Tibial nerve (tissue), 4 donors: ENCODE measurements around the gene KIAA0753.

Source experiments
- EP300 ChIP-seq, 2 donors: sonication (generic); formaldehyde crosslinking; IDR thresholded peaks; one replicate each; pipeline ENCODE4 v1.6.1; 2017; ENCODE audit warnings: antibody characterized with exemption in 2 of 2, mild to moderate bottlenecking in 1 of 2
- POLR2A ChIP-seq, 2 donors: fragments of 450-650 bp; IDR thresholded peaks; one replicate each; pipeline ENCODE4 v1.6.1; 2017; ENCODE audit warnings: antibody characterized with exemption in 2 of 2, mild to moderate bottlenecking in 2 of 2, moderate library complexity in 2 of 2
- TF ChIP-seq, protein P1 (sequence below), 5 experiments: fragments of 200-600 bp in 3 of 5; fragments of 450-650 bp in 2 of 5; sonication (generic) in 3 of 5; IDR thresholded peaks; one replicate each; pipeline ENCODE4 v1.5.1; 2016 to 2019; ENCODE audit warnings: antibody characterized with exemption in 5 of 5, mild to moderate bottlenecking in 3 of 5, moderate library complexity in 2 of 5

GRCh38 chr17:6636616-6637457, 3.7 kb downstream of the KIAA0753 start:
- TF ChIP-seq POLR2A (IDR thresholded peaks at IDR 0.05) (no peak), EP300 (IDR thresholded peaks at IDR 0.05) (no peak)
- TF ChIP-seq, protein P1, sequence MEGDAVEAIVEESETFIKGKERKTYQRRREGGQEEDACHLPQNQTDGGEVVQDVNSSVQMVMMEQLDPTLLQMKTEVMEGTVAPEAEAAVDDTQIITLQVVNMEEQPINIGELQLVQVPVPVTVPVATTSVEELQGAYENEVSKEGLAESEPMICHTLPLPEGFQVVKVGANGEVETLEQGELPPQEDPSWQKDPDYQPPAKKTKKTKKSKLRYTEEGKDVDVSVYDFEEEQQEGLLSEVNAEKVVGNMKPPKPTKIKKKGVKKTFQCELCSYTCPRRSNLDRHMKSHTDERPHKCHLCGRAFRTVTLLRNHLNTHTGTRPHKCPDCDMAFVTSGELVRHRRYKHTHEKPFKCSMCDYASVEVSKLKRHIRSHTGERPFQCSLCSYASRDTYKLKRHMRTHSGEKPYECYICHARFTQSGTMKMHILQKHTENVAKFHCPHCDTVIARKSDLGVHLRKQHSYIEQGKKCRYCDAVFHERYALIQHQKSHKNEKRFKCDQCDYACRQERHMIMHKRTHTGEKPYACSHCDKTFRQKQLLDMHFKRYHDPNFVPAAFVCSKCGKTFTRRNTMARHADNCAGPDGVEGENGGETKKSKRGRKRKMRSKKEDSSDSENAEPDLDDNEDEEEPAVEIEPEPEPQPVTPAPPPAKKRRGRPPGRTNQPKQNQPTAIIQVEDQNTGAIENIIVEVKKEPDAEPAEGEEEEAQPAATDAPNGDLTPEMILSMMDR (IDR thresholded peaks at IDR 0.05), result no peak
